Karpas-422 (cell line): ENCODE data around the gene PRSS27. TPM values are rescaled to one million over a fixed set of nuclear protein-coding genes. Genes with fewer than 3 reads are reported as not detected.

Source experiments
- DNase-seq: peaks from one replicate; pipeline ENCODE4 v3.0.0-alpha.2; 2015
- H2AFZ ChIP-seq: fragments of 200-600 bp; sonication (generic); 2 replicates; pipeline ENCODE4 v1.6.1; 2014; ENCODE audit warnings: antibody characterized with exemption, low read length, mixed read lengths
- H3K27ac ChIP-seq: fragments of 200-600 bp; sonication (generic); 2 replicates; pipeline ENCODE4 v1.5.1; 2014; ENCODE audit warnings: mild to moderate bottlenecking, low read length, moderate library complexity
- H3K27me3 ChIP-seq: fragments of 200-600 bp; sonication (generic); 2 replicates; pipeline ENCODE4 v1.6.1; 2014; ENCODE audit warnings: low read length, mixed read lengths
- H3K36me3 ChIP-seq: fragments of 200-600 bp; sonication (generic); 2 replicates; pipeline ENCODE4 v1.6.1; 2014; ENCODE audit warnings: low read length, mixed read lengths; ENCODE audit not compliant: insufficient read depth
- H3K4me1 ChIP-seq: fragments of 200-600 bp; sonication (generic); 2 replicates; pipeline ENCODE4 v1.6.1; 2014; ENCODE audit warnings: mild to moderate bottlenecking, low read length, mixed read lengths
- H3K4me2 ChIP-seq: fragments of 200-600 bp; sonication (generic); 2 replicates; pipeline ENCODE4 v1.6.1; 2014; ENCODE audit warnings: low read length, low read depth, mild to moderate bottlenecking; ENCODE audit not compliant: poor library complexity, severe bottlenecking
- H3K4me3 ChIP-seq: fragments of 200-600 bp; sonication (generic); 2 replicates; pipeline ENCODE4 v1.5.1; 2014; ENCODE audit warnings: mild to moderate bottlenecking, antibody characterized with exemption, low read length, mixed read lengths
- H3K79me2 ChIP-seq: fragments of 200-600 bp; sonication (generic); 2 replicates; pipeline ENCODE4 v1.6.1; 2014; ENCODE audit warnings: mild to moderate bottlenecking, low read length, mixed read lengths
- H3K9ac ChIP-seq: fragments of 200-600 bp; sonication (generic); 2 replicates; pipeline ENCODE4 v1.6.0; 2014; ENCODE audit warnings: low read length
- H3K9me2 ChIP-seq: fragments of 200-600 bp; sonication (generic), shearing (Covaris generic); replicated peaks from 2 replicates; pipeline ENCODE4 v1.6.0; 2014; ENCODE audit warnings: mild to moderate bottlenecking, low read length, moderate library complexity; ENCODE audit not compliant: insufficient read depth
- H3K9me3 ChIP-seq: fragments of 300-700, 200-600 bp; sonication (generic); 2 replicates; pipeline ENCODE4 v1.6.1; 2014; ENCODE audit warnings: low read length, mixed read lengths
- H4K20me1 ChIP-seq: fragments of 200-600 bp; sonication (generic); 2 replicates; pipeline ENCODE4 v1.6.1; 2014; ENCODE audit warnings: mild to moderate bottlenecking, antibody characterized with exemption, low read length, low read depth; ENCODE audit not compliant: insufficient read depth
- total RNA-seq: library from RNA; depleted of rRNA; stranded (reverse); fragments of >200 nt; shearing (Covaris generic); gene quantifications from 2 replicates; pipeline ENCODE4 v1.2.3, GENCODE V29; 2014; ENCODE audit warnings: low replicate concordance

The PRSS27 gene
- total RNA-seq, 1 experiment from 2014 or later = 1.4 TPM

DNA sequence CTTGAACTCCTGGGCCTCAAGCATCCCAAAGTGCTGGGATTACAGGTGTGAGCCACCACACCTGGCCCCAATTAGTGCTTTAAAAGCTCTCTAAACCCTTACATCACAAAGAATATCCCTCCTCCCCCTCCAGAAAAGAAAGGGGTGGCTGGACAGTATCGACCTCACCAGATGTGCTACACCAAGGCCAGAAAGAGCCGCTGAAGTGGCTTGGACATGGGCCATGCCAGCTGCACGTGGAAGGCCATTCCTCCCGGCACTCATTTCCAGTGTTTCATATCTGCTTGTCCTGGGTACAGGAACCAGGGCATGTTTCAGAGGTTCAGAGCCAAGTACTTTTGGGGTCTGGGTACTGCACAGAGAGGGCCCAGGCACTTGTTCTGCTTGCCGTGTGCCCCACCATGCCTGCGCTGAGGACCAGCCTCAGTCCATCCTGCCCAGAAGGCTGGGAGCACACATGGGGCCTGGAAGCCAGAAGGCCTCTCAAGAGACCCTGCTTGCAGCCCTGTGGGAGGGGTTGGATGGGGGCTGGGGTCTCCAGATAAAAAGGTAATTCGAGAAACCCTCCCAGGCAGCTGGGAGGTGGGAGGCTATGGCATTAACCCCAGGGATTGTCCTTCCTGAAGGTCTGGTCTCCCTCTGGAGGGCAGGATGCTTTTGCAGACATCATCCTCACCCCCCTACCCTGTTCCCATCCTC is 28.9 kb upstream of the PRSS27 start:
- no peak overlapping the region for H3K27ac ChIP-seq
- no peaks in the 10 kb centered on the region for H3K9me3 ChIP-seq
- H3K9ac ChIP-seq = no peak overlapping the region
- no peaks in the 10 kb centered on the region for H3K27me3 ChIP-seq
- no peak overlapping the region for H3K4me2 ChIP-seq
- H3K4me1 ChIP-seq = peaks cover 23% of the 10 kb centered on the region
- H3K9me2 ChIP-seq = no peaks in the 10 kb centered on the region
- H4K20me1 ChIP-seq = peaks cover 9% of the 10 kb centered on the region
- no peak overlapping the region for H3K4me3 ChIP-seq
- no peak for DNase-seq
- H3K36me3 ChIP-seq = peaks cover 7% of the 10 kb centered on the region; the same call in 1 of the 2 replicates
- H2AFZ ChIP-seq = no peak overlapping the region
- H3K79me2 ChIP-seq = peaks cover 24% of the 10 kb centered on the region

DNA sequence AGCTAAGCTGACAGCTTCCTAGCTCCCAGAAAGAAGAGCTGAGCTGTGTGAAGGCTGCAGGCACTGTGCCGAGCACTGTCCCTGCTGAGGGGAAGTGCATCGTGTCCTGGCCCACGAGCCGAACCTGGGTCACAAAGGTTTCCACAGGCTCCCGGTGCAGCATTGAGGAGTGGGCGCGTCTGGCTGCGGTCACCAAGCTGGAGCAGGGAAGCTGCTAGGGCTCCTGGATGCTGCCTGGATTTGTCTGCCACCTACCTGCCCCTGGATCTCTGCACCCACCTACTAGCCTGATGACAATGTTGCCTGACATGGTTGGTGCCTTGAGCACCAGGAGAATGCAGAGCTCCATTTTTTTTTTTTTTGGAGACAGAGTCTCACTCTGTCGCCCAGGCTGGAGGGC is 25.9 kb upstream of the PRSS27 start:
- H3K4me3 ChIP-seq = no peak overlapping the region
- no peaks in the 10 kb centered on the region for H3K9me2 ChIP-seq
- H3K9ac ChIP-seq = no peak overlapping the region
- H3K4me1 ChIP-seq = peaks cover 9% of the 10 kb centered on the region
- H4K20me1 ChIP-seq = no peaks in the 10 kb centered on the region
- H3K27ac ChIP-seq = no peak overlapping the region
- H3K27me3 ChIP-seq = no peaks in the 10 kb centered on the region
- no peak for DNase-seq
- H3K4me2 ChIP-seq = no peak overlapping the region
- H2AFZ ChIP-seq = no peak overlapping the region
- no peaks in the 10 kb centered on the region for H3K36me3 ChIP-seq
- H3K9me3 ChIP-seq = no peaks in the 10 kb centered on the region
- peaks cover 6% of the 10 kb centered on the region for H3K79me2 ChIP-seq

DNA sequence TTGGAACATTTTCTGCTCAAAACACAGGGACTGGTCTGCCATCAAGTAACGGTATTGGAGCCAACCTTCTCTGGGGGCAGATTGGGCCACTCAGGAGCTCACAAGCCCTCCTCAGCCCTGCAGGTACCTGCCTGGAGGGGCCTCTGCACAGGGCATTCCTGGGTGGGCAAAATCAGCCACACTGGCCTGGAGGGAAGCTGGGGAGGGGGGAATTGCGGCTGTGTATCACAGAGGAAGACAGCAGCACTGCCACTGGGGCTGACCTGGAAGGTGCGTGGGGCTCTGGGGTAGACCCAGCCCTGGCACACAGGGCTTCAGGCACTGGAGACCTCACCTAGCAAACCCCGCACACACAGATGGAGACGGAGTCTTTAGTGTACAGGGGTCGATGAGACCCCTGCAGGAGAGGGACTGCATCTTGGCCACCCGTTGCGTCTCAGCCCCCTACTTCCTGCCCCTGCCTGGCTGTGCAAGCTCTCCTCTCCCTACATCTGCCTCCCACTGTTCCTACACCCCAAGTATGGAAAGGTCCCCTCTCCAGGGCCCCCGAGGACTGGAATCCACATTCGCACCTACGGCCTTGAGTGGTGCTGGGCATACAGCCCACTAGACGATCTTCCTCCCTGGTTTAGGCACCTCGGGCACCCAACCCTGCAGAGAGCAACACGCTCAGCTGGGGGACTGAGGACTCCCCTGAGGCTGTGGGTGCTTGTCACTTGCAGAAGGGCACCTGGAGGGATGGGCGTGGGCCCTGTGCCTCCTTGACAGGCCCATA is 25.3 kb upstream of the PRSS27 start:
- no peaks in the 10 kb centered on the region for H3K27me3 ChIP-seq
- H3K9ac ChIP-seq = no peak overlapping the region
- DNase-seq = no peak
- no peaks in the 10 kb centered on the region for H3K36me3 ChIP-seq
- no peaks in the 10 kb centered on the region for H4K20me1 ChIP-seq
- H3K79me2 ChIP-seq = no peaks in the 10 kb centered on the region; the same call in 1 of the 2 replicates
- H3K4me1 ChIP-seq = peaks cover 5% of the 10 kb centered on the region
- H3K27ac ChIP-seq = no peak overlapping the region
- no peak overlapping the region for H3K4me3 ChIP-seq
- H3K9me2 ChIP-seq = no peaks in the 10 kb centered on the region
- no peak overlapping the region for H2AFZ ChIP-seq
- H3K9me3 ChIP-seq = no peaks in the 10 kb centered on the region
- H3K4me2 ChIP-seq = no peak overlapping the region

DNA sequence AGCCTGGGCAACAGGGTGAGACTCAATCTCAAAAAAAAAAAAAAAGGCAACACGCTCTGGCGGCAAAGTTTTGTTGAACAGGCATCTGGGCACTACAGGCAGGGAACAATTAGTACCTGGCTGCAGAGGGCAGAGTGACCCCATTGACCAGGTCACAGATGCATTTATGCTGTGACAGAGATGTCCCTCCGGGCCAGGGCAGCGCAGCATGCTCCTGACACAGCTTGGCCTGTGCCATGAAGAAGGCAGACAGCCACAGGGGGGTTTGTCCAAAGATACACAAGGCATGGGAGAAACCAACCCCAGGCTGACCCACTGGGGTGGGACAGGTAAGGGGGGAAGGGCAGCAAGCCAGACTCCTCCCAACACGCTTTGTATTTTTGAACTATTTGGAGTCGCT is 24.7 kb upstream of the PRSS27 start:
- peaks cover 5% of the 10 kb centered on the region for H3K4me1 ChIP-seq
- H3K4me2 ChIP-seq = no peak overlapping the region
- no peaks in the 10 kb centered on the region for H3K27me3 ChIP-seq
- no peak for DNase-seq
- H3K9ac ChIP-seq = no peak overlapping the region
- no peaks in the 10 kb centered on the region for H3K79me2 ChIP-seq
- no peak overlapping the region for H3K27ac ChIP-seq
- no peaks in the 10 kb centered on the region for H3K9me3 ChIP-seq
- no peaks in the 10 kb centered on the region for H3K36me3 ChIP-seq
- H4K20me1 ChIP-seq = no peaks in the 10 kb centered on the region
- H3K9me2 ChIP-seq = no peaks in the 10 kb centered on the region
- H2AFZ ChIP-seq = no peak overlapping the region
- H3K4me3 ChIP-seq = no peak overlapping the region

DNA sequence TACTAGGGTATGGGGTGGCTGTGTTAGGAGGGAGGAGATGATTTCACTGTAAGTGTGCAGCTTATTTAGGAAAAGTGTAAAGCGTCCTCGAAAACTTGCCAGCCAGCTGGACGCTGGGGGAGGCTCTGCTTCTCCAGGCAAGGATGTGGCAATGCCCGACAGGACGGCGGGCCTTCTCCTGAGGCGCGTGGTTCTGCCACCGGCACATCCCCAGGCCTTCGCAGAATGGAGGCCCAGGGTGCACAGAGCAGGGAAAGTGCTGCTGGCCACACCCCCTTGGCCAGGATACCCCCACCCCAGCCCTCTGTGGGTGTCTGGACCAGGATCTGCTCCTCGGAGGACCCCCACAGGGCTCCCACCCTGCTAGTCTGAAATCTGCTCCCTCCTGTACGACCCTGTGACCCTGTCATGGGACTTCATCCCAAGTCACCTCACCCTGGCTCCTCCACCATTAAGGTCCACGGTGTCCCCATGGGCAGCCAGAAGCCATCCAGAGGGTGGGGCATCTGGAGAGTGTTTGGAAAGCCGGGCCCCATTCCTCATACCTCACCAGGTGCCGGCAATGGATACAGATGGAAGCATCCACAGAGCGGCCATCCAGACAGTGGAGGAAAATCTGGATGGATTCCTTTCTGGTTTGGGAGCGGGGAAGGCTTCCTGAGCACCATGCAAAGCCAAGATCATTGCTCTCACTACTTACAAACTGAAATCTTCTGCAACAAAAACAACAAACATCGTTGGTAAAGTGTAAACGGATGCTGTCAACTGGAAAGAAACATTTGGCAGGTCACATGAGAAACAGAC is 23.2 kb upstream of the PRSS27 start:
- Histone ChIP-seq H4K20me1 (no peaks in the 10 kb centered on the region), H3K79me2 (no peaks in the 10 kb centered on the region), H3K9me3 (no peaks in the 10 kb centered on the region), H3K4me3 (no peak overlapping the region), H3K4me1 (peaks cover 5% of the 10 kb centered on the region), H3K4me2 (no peak overlapping the region), H3K9ac (no peak overlapping the region), H3K36me3 (no peaks in the 10 kb centered on the region), H3K9me2 (no peaks in the 10 kb centered on the region), H3K27me3 (no peaks in the 10 kb centered on the region), H2AFZ (no peak overlapping the region), H3K27ac (no peak overlapping the region)
- DNase-seq = no peak

DNA sequence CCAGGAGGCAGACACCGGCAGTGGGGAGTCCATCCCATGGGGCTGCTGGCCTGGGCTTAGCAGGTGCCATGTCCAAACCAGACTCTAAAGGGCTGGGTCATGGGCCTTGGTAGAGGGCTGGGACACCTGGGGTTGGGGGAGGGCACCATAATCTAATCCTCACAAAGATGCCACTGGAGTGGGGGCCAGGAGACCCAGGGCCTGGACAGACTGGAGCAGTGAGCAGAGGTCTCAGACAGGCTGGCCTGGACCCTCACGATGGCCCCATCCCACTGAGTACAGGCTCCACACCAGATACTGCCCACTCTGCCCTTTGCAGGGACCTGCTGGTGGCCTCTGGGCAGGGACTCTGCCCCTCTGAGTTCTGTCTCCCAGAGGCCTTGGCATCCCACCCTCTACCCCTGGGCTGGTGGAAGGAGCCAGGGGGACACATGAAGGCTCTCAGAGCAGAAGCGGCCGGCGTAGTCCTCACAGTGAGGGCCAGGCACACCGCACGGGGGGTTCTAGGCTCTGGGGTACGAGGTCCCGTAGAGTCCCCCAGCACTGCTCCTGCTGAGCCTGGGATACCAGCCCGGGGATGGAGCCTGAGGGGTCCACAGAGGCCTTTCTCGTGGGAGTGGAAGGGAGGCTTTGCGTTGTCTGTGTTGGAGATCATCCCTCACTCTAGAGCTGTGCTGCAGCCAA is 22.4 kb upstream of the PRSS27 start:
- DNase-seq = no peak
- Histone ChIP-seq H3K27ac (no peak overlapping the region), H3K9ac (no peak overlapping the region), H3K36me3 (no peaks in the 10 kb centered on the region), H4K20me1 (no peaks in the 10 kb centered on the region), H3K9me3 (no peaks in the 10 kb centered on the region), H3K4me1 (peaks cover 5% of the 10 kb centered on the region), H3K27me3 (no peaks in the 10 kb centered on the region), H3K79me2 (no peaks in the 10 kb centered on the region), H3K4me2 (no peak overlapping the region), H3K4me3 (no peak overlapping the region), H3K9me2 (no peaks in the 10 kb centered on the region), H2AFZ (no peak overlapping the region)

DNA sequence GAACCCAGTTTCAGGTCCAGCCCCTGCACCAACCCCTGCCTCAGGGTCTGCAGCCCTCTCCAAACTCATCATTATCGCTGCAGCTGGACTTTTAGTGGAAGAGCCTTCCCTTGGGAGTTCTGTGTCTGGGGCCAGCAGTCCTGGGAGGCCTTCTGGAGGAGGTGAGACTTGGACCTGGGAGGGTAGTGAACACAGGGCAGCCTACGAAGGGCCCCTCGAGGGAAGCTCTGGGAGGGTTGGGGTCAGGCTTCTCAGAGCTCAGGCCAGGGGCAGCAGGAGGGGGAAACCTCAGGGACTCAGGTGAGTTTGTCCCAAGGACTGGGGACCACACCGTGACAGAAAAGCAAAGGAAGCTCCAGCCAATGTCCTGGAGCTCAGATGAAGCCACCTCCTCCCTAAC is 21.1 kb upstream of the PRSS27 start:
- H3K36me3 ChIP-seq = no peaks in the 10 kb centered on the region
- no peak overlapping the region for H2AFZ ChIP-seq
- no peaks in the 10 kb centered on the region for H4K20me1 ChIP-seq
- H3K27ac ChIP-seq = no peak overlapping the region
- H3K9me2 ChIP-seq = no peaks in the 10 kb centered on the region
- H3K4me2 ChIP-seq = no peak overlapping the region
- no peak for DNase-seq
- H3K79me2 ChIP-seq = no peaks in the 10 kb centered on the region
- H3K4me1 ChIP-seq = peaks cover 5% of the 10 kb centered on the region
- no peaks in the 10 kb centered on the region for H3K9me3 ChIP-seq
- H3K27me3 ChIP-seq = no peaks in the 10 kb centered on the region
- no peak overlapping the region for H3K4me3 ChIP-seq
- no peak overlapping the region for H3K9ac ChIP-seq
